ENCODE results near the gene CLMN. TPM values are rescaled to one million over a fixed set of nuclear protein-coding genes. Genes with fewer than 3 reads are reported as not detected.

Gene CLMN
- total and polyA plus RNA-seq, 8 donors: 17.4 to 78.1 (median 59.8) TPM

- H3K27ac ChIP-seq: no peak overlapping the region
- TF ChIP-seq CTCF (IDR thresholded peaks at IDR 0.05): no peak
- H3K27me3 ChIP-seq: no peaks in the 10 kb centered on the region
- FAIRE-seq: no peak
- H3K36me3 ChIP-seq: no peaks in the 10 kb centered on the region
- no peak for DNase-seq
- intact Hi-C loops (cut with DNase I): no loop called here
- H3K4me3 ChIP-seq: no peak overlapping the region
- ATAC-seq: peak in 2 of 4 donors; percentile 31 to 44
- 83 to 89% methylated on average over 17 of the region's 17 CpGs for WGBS, 2 donors
- H3K9me3 ChIP-seq: no peaks in the 10 kb centered on the region
- peaks cover 0 to 2% (median 0%) of the 10 kb centered on the region in 3 donors for H3K4me1 ChIP-seq
These were observed 46.4 kb downstream of the CLMN start for GRCh38 chr14:95273001-95273978.

- ATAC-seq: no peak
- intact Hi-C loops (cut with DNase I): no loop called here
- Histone ChIP-seq H3K36me3 (no peaks in the 10 kb centered on the region), H3K4me3 (no peak overlapping the region), H3K27me3 (no peaks in the 10 kb centered on the region), H3K4me1 (peaks cover 0 to 2% (median 0%) of the 10 kb centered on the region in 3 donors), H3K27ac (no peak overlapping the region), H3K9me3 (no peaks in the 10 kb centered on the region)
- DNase-seq: no peak
- no peak for TF ChIP-seq CTCF (IDR thresholded peaks at IDR 0.05)
- 90 to 97% methylated on average over 5 of the region's 5 CpGs for WGBS, 2 donors
- no peak for FAIRE-seq
These were observed 47.7 kb downstream of the CLMN start for GRCh38 chr14:95272057-95272456.

GRCh38 chr14:95270203-95270602 lies 49.5 kb downstream of the CLMN start:
- WGBS, 2 donors: 81 to 84% methylated on average over 2 of the region's 2 CpGs
- ATAC-seq: no peak

GRCh38 chr14:95269493-95269892 lies 50.2 kb downstream of the CLMN start:
- FAIRE-seq (no peak), ATAC-seq (no peak), DNase-seq (no peak)
- 86 to 96% methylated on average over 2 of the region's 2 CpGs for WGBS, 2 donors
- Histone ChIP-seq H3K36me3 (no peaks in the 10 kb centered on the region), H3K27ac (no peak overlapping the region), H3K9me3 (no peaks in the 10 kb centered on the region), H3K27me3 (no peaks in the 10 kb centered on the region), H3K4me1 (peaks cover 13 to 23% (median 21%) of the 10 kb centered on the region in 3 donors), H3K4me3 (no peak overlapping the region)
- TF ChIP-seq CTCF (IDR thresholded peaks at IDR 0.05): no peak
- intact Hi-C loops (cut with DNase I): no loop called here

More at GRCh38 chr14:95270203-95270602, 49.5 kb downstream of the CLMN start:
- TF ChIP-seq CTCF (IDR thresholded peaks at IDR 0.05): no peak
- H3K4me1 ChIP-seq: peaks cover 8 to 16% (median 14%) of the 10 kb centered on the region in 3 donors
- H3K4me3 ChIP-seq: no peak overlapping the region
- DNase-seq: no peak
- no peak for FAIRE-seq
- H3K27ac ChIP-seq: no peak overlapping the region
- no peaks in the 10 kb centered on the region for H3K9me3 ChIP-seq
- H3K27me3 ChIP-seq: no peaks in the 10 kb centered on the region
- H3K36me3 ChIP-seq: no peaks in the 10 kb centered on the region
- intact Hi-C loops (cut with DNase I): no loop called here

GRCh38 chr14:95268350-95268749 lies 51.4 kb downstream of the CLMN start:
- intact Hi-C loops (cut with DNase I): no loop called here
- no peak for ATAC-seq

More at GRCh38 chr14:95268350-95268749, 51.4 kb downstream of the CLMN start:
- no peaks in the 10 kb centered on the region for H3K27me3 ChIP-seq
- H3K36me3 ChIP-seq: no peaks in the 10 kb centered on the region
- H3K4me3 ChIP-seq: no peak overlapping the region
- TF ChIP-seq CTCF (IDR thresholded peaks at IDR 0.05): no peak
- peaks cover 20 to 33% (median 32%) of the 10 kb centered on the region in 3 donors for H3K4me1 ChIP-seq
- no peaks in the 10 kb centered on the region for H3K9me3 ChIP-seq
- H3K27ac ChIP-seq: no peak overlapping the region
- DNase-seq (no peak), FAIRE-seq (no peak)
